H9 (cell line): Measurements from ENCODE around the gene S100B. TPM values are rescaled to one million over a fixed set of nuclear protein-coding genes. Genes with fewer than 3 reads are reported as not detected.

Experiments
- DNase-seq: peaks from one replicate; pipeline ENCODE4 v3.0.0-alpha.2; 2017
- H2AFZ ChIP-seq: one replicate; pipeline ENCODE4 v1.6.1; 2013; ENCODE audit warnings: mild to moderate bottlenecking, low read length, control low read depth, moderate library complexity
- H2AK5ac ChIP-seq: 2 replicates; pipeline ENCODE4 v1.6.1; 2013; ENCODE audit warnings: low read length, control low read depth, mixed read lengths; ENCODE audit not compliant: insufficient read length
- H2BK120ac ChIP-seq: one replicate; pipeline ENCODE4 v1.6.1; 2013; ENCODE audit warnings: low read depth, mild to moderate bottlenecking, low read length, control low read depth, inconsistent platforms; ENCODE audit not compliant: poor library complexity, severe bottlenecking
- H2BK12ac ChIP-seq: 2 replicates; pipeline ENCODE4 v1.6.1; 2013; ENCODE audit warnings: low read length, control low read depth, mixed read lengths, low read depth; ENCODE audit not compliant: insufficient read length
- H2BK15ac ChIP-seq: 2 replicates; pipeline ENCODE4 v1.6.1; 2013; ENCODE audit warnings: low read depth, low read length, control low read depth
- H2BK20ac ChIP-seq: one replicate; pipeline ENCODE4 v1.6.1; 2013; ENCODE audit warnings: low read depth, mild to moderate bottlenecking, low read length, control low read depth, inconsistent platforms; ENCODE audit not compliant: poor library complexity, severe bottlenecking
- H2BK5ac ChIP-seq: 2 replicates; pipeline ENCODE4 v1.6.1; 2013; ENCODE audit warnings: low read length, control low read depth, mixed read lengths; ENCODE audit not compliant: insufficient read length
- H3K14ac ChIP-seq: 2 replicates; pipeline ENCODE4 v1.6.1; 2013; ENCODE audit warnings: low read length, control low read depth; ENCODE audit not compliant: insufficient read depth
- H3K18ac ChIP-seq: 2 replicates; pipeline ENCODE4 v1.6.1; 2013; ENCODE audit warnings: low read depth, mild to moderate bottlenecking, mixed read lengths, low read length, control low read depth; ENCODE audit not compliant: insufficient read length
- H3K23ac ChIP-seq: 2 replicates; pipeline ENCODE4 v1.6.1; 2013; ENCODE audit warnings: low read length, control low read depth, mixed read lengths, low read depth; ENCODE audit not compliant: insufficient read length
- H3K23me2 ChIP-seq: 2 replicates; pipeline ENCODE4 v1.6.1; 2013; ENCODE audit warnings: low read depth, mild to moderate bottlenecking, mixed read lengths, low read length, control low read depth; ENCODE audit not compliant: insufficient read length, poor library complexity, severe bottlenecking
- H3K27ac ChIP-seq: 2 replicates; pipeline ENCODE4 v1.5.1; 2013; ENCODE audit warnings: low read length, control low read depth, mixed read lengths, low read depth; ENCODE audit not compliant: insufficient read length
- H3K27me3 ChIP-seq: 2 replicates; pipeline ENCODE4 v1.6.1; 2013; ENCODE audit warnings: low read length, control low read depth, inconsistent platforms; ENCODE audit not compliant: insufficient read depth
- H3K4ac ChIP-seq: 2 replicates; pipeline ENCODE4 v1.6.1; 2013; ENCODE audit warnings: low read depth, mild to moderate bottlenecking, control low read depth, inconsistent platforms, low read length, moderate library complexity
- H3K4me1 ChIP-seq: 2 replicates; pipeline ENCODE4 v1.6.1; 2013; ENCODE audit warnings: low read length, control low read depth, inconsistent platforms; ENCODE audit not compliant: insufficient read depth
- H3K4me2 ChIP-seq: 2 replicates; pipeline ENCODE4 v1.6.1; 2013; ENCODE audit warnings: low read length, control low read depth, mixed read lengths; ENCODE audit not compliant: insufficient read length, insufficient read depth
- H3K56ac ChIP-seq: 2 replicates; pipeline ENCODE4 v1.6.1; 2013; ENCODE audit warnings: low read depth, mild to moderate bottlenecking, mixed read lengths, low read length, control low read depth; ENCODE audit not compliant: insufficient read length
- H3K79me1 ChIP-seq: 2 replicates; pipeline ENCODE4 v1.6.1; 2013; ENCODE audit warnings: low read depth, mild to moderate bottlenecking, moderate library complexity, low read length, control low read depth, inconsistent platforms; ENCODE audit not compliant: insufficient read depth, poor library complexity, severe bottlenecking
- H3K79me2 ChIP-seq: 2 replicates; pipeline ENCODE4 v1.6.1; 2013; ENCODE audit warnings: low read length, control low read depth, inconsistent platforms; ENCODE audit not compliant: insufficient read depth
- H3K9ac ChIP-seq: 2 replicates; pipeline ENCODE4 v1.6.1; 2013; ENCODE audit warnings: low read length, control low read depth, mixed read lengths; ENCODE audit not compliant: insufficient read length; ENCODE audit errors: extremely low read depth
- H3K9me3 ChIP-seq: one replicate; pipeline ENCODE4 v1.6.1; 2013; ENCODE audit warnings: low read depth, low read length, inconsistent platforms; ENCODE audit not compliant: control insufficient read depth
- H3T11ph ChIP-seq: one replicate; pipeline ENCODE4 v1.6.1; 2013; ENCODE audit warnings: mild to moderate bottlenecking, low read length, control low read depth, inconsistent platforms
- H4K20me1 ChIP-seq: one replicate; pipeline ENCODE4 v1.6.1; 2013; ENCODE audit not compliant: control insufficient read depth, insufficient read length, insufficient read depth
- H4K5ac ChIP-seq: 2 replicates; pipeline ENCODE4 v1.6.1; 2013; ENCODE audit warnings: low read depth, mild to moderate bottlenecking, mixed read lengths, low read length, control low read depth; ENCODE audit not compliant: insufficient read length
- H4K8ac ChIP-seq: replicated peaks from 2 replicates; pipeline ENCODE4 v1.6.1; 2013; ENCODE audit warnings: low read length, control low read depth, mixed read lengths, low read depth; ENCODE audit not compliant: insufficient read length
- H4K91ac ChIP-seq: 2 replicates; pipeline ENCODE4 v1.6.1; 2013; ENCODE audit warnings: low read depth, mild to moderate bottlenecking, moderate library complexity, mixed read lengths, low read length, control low read depth; ENCODE audit not compliant: insufficient read length
- H3K27ac Mint-ChIP-seq, 3 experiments: 2 replicates in 2 of 3; 3 replicates in 1 of 3; pipeline ENCODE4 v1.8.0; 2020 to 2021; ENCODE audit warnings: mixed read lengths in 3 of 3, mild to moderate bottlenecking in 1 of 3, moderate library complexity in 1 of 3
- H3K27me3 Mint-ChIP-seq: 2 replicates; pipeline ENCODE4 v1.8.0; 2021; ENCODE audit warnings: low read depth, mild to moderate bottlenecking, moderate library complexity, mixed read lengths
- H3K36me3 Mint-ChIP-seq, 3 experiments: 2 replicates in 2 of 3; 3 replicates in 1 of 3; pipeline ENCODE4 v1.8.0; 2020 to 2021; ENCODE audit warnings: low read depth in 3 of 3, mixed read lengths in 3 of 3; ENCODE audit not compliant: insufficient read depth in 1 of 3
- H3K4me1 Mint-ChIP-seq, 2 experiments: 2 replicates each; pipeline ENCODE4 v1.8.0; 2020; ENCODE audit warnings: mixed read lengths in 2 of 2
- H3K4me3 Mint-ChIP-seq, 2 experiments: 2 replicates in 1 of 2; 3 replicates in 1 of 2; pipeline ENCODE4 v1.8.0; 2020 to 2021; ENCODE audit warnings: mild to moderate bottlenecking in 2 of 2, mixed read lengths in 2 of 2, moderate library complexity in 1 of 2
- H3K9me3 Mint-ChIP-seq, 2 experiments: 2 replicates in 1 of 2; 3 replicates in 1 of 2; pipeline ENCODE4 v1.8.0; 2020; ENCODE audit warnings: mild to moderate bottlenecking in 2 of 2, mixed read lengths in 2 of 2, moderate library complexity in 1 of 2
- CTCF ChIP-seq: fragments of 200-600 bp; sonication (generic); conservative IDR thresholded peaks from 3 replicates; pipeline ENCODE4 v1.8.0; 2021; ENCODE audit warnings: antibody characterized with exemption, mild to moderate bottlenecking
- WGBS: extraction: QIAGEN DNeasy Blood & Tissue Kit; methylation state at CpG from one replicate; pipeline ENCODE4 v1.1.7; 2013; ENCODE audit warnings: missing lambda C conversion rate, low lambda C conversion rate, mixed read lengths; ENCODE audit not compliant: insufficient read length; ENCODE audit errors: extremely low coverage; 5-methylcytosine and 5-hydroxymethylcytosine counted together
- total RNA-seq: library from RNA; stranded (reverse); gene quantifications from 2 replicates; pipeline ENCODE4 v1.2.1, GENCODE V29; 2021

The S100B gene
- total RNA-seq, 1 experiment from 2014 or later = 0.26 TPM

GRCh38 chr21:46620846-46621245, 16.0 kb upstream of the S100B start:
- H3K4me3 Mint-ChIP-seq = no peak overlapping the region
- Histone ChIP-seq H4K20me1 (no peaks in the 10 kb centered on the region), H3K18ac (no peak overlapping the region), H3K23ac (no peak overlapping the region), H2BK15ac (no peak overlapping the region), H2BK120ac (no peak overlapping the region), H3K9ac (no peak overlapping the region), H2BK5ac (no peak overlapping the region), H3K14ac (no peak overlapping the region), H3T11ph (no peak overlapping the region), H3K4ac (no peak overlapping the region), H3K23me2 (no peaks in the 10 kb centered on the region), H3K79me1 (no peaks in the 10 kb centered on the region), H2AFZ (no peak overlapping the region), H4K5ac (no peak overlapping the region), H3K4me2 (no peak overlapping the region), H3K4me1 (no peaks in the 10 kb centered on the region), H4K8ac (no peak overlapping the region), H3K9me3 (peaks cover 7% of the 10 kb centered on the region), H3K27ac (no peak overlapping the region), H2BK12ac (no peak overlapping the region), H2BK20ac (no peak overlapping the region), H2AK5ac (no peak overlapping the region), H4K91ac (no peak overlapping the region), H3K79me2 (no peaks in the 10 kb centered on the region), H3K56ac (no peak overlapping the region), H3K27me3 (no peaks in the 10 kb centered on the region)
- no peak for TF ChIP-seq CTCF
- H3K27me3 Mint-ChIP-seq = peaks cover 3% of the 10 kb centered on the region; the same call in 1 of the 2 replicates
- H3K4me1 Mint-ChIP-seq = peaks cover 19 to 23% of the 10 kb centered on the region in 2 experiments
- no peak overlapping the region for H3K27ac Mint-ChIP-seq
- H3K36me3 Mint-ChIP-seq = peaks cover 6 to 8% (median 6%) of the 10 kb centered on the region in 3 experiments
- no CpG with 5 or more reads among the region's 7 CpGs for WGBS
- DNase-seq = no peak
- H3K9me3 Mint-ChIP-seq = peaks cover 9% of the 10 kb centered on the region in 2 experiments
